Measurements from ENCODE around the gene SHQ1. TPM values are rescaled to one million over a fixed set of nuclear protein-coding genes. Genes with fewer than 3 reads are reported as not detected.

The SHQ1 gene
- 25.4 and 26.8 TPM in 2 replicates for total RNA-seq

DNA sequence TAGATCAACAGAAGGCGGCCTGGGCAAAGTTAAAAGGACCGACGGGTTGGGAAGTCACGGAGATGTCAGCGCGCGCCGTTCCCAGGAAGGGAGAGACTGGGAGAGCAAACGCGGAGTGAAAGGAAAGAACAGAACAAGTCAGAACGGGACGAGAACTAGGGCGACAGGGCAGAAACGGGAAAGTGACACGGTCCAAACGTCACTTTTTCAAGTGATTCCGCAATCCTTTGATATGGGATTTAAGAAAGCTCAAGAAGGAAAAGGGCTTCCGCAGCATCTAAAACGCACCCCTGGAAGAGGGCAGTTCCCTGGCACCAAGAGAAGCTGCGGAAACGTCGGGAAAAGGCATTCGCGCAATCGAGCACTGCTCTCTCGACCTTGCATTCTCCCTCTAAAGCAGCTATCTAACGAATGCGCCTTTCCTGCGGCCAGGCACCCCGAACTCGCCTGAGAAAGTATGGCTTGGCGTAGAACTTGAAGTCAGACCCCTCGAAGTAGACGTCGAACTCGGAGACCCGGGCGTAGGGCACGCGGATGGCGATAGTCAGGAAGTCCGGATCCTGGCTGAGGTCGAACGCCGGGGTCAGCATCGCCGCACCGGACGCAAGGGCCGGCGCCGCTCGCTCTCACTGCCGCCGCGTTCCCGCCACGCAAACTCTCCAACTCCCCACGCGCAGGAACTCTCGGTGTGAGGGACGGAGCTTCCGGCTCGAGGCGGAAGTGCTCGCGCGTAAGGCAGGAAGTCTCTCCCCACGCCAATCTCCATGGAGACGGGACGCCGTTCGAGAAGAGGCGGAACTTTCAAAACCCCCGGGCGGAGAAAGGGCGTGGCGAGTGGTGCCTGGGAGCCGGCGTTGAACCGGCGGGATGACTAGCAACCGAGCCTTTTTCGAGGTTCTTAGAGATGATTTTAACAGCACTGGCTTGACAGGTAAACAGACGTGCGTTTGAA lies at the start of gene SHQ1:
TSS of gene SHQ1 (minus strand) at position 695 of the 952 bp plus-strand sequence. CDS start at position 590, 105 bp downstream.

DNA sequence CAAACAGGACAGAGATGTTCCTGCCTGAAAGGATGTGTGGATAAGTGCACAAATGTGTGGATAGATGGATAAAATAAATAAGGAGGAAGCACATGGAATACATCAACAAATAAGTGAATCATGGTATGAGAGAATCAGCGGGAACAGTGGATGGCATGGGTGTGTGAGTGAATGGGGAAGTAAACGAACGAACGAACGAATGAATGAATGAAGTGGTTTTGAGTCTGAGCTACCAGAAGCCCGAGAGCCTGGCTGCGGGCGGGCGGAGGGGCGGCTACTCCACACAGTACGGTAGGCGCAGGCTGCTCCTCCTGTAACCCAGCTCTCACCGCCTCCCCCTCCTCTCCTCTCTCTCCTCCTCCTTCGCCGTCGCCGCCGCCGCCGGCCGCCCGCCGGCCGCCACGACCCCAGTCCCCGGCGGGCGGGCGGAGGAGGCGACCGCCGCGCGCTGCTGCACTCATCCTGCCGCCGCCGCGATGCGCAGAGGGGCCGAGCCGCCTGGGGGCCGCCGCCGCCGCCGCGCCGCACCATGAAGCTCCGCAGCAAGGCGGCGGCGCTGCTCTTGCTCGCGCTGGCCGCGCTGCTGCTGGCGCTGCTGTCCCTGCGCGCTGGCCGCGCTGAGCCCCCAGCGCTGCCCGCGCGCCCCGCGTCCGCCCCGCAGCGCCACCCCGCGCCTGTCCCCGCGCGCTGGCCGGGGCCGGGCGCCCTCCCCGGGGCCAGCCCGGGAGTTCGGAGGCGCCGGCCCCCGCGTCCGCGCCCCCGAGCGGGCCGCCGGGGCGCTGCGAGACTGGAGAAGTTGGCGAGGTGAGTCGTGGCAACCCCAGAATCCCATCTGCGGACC lies 39.7 kb upstream of the SHQ1 start, which contains the start of gene GXYLT2:
TSS of gene GXYLT2 (plus strand) at position 342 of the 841 bp plus-strand sequence. CDS start at position 530, 188 bp downstream.

Other genes starting within 250 kb of the SHQ1 start
- 13.6 and 54.7 TPM in 2 replicates for gene GXYLT2, start 39.6 kb upstream of the SHQ1 start, total RNA-seq
- 81.3 and 123 TPM in 2 replicates for gene PPP4R2, start 148.4 kb upstream of the SHQ1 start, total RNA-seq
- 3.5 and 5.1 TPM in 2 replicates for gene EBLN2, start 213.2 kb upstream of the SHQ1 start, total RNA-seq

Data from regular cardiac myocyte (primary cell).